Stimulated activated CD8-positive, alpha-beta memory T cell treated with anti-CD3 and anti-CD28 coated beads, Interleukin-4, amount 100 ng/mL, for 48 hours (primary cell): ENCODE results near the gene ASH1L.

Experiments
- DNase-seq: peaks from one replicate; pipeline ENCODE4 v3.0.0-alpha.2; 2020

Gene ASH1L

GRCh38 chr1:155324717-155325602 is 237.6 kb downstream of the ASH1L start:
- peak; percentile 47 for DNase-seq

- peak; percentile 95 for DNase-seq
Measured at GRCh38 chr1:155324037-155324716, 238.4 kb downstream of the ASH1L start.

- peak; percentile 90 for DNase-seq
Measured at GRCh38 chr1:155323729-155324036, 238.9 kb downstream of the ASH1L start.

GRCh38 chr1:155322953-155323728 is 239.5 kb downstream of the ASH1L start:
- peak; percentile 93 for DNase-seq

GRCh38 chr1:155322571-155322952 is 240.0 kb downstream of the ASH1L start:
- DNase-seq = peak; percentile 47

- DNase-seq = no peak
Measured at GRCh38 chr1:155321639-155322503, 240.7 kb downstream of the ASH1L start.

GRCh38 chr1:155320661-155321617 is 241.7 kb downstream of the ASH1L start, which contains the start of gene RUSC1:
TSS of gene RUSC1 (plus strand) at chr1:155320894. CDS start at chr1:155321774, 880 bp downstream.
- peak; percentile 87 for DNase-seq

- no peak for DNase-seq
Measured at GRCh38 chr1:155320252-155320651, 242.4 kb downstream of the ASH1L start.

- no peak for DNase-seq
Measured at GRCh38 chr1:155319536-155319935, 243.1 kb downstream of the ASH1L start.

GRCh38 chr1:155318082-155318481 is 244.5 kb downstream of the ASH1L start:
- no peak for DNase-seq

GRCh38 chr1:155316922-155317321 is 245.7 kb downstream of the ASH1L start:
- DNase-seq = no peak

- DNase-seq = no peak
Measured at GRCh38 chr1:155313261-155313660, 249.3 kb downstream of the ASH1L start.

GRCh38 chr1:155309423-155310021 is 253.1 kb downstream of the ASH1L start:
- DNase-seq = no peak

GRCh38 chr1:155308493-155309422 is 253.8 kb downstream of the ASH1L start, which contains the start of gene FDPS:
TSS of gene FDPS (plus strand) at chr1:155308866. CDS start at chr1:155309790, 924 bp downstream.
- DNase-seq = peak; percentile 96

GRCh38 chr1:155307247-155307740 is 255.3 kb downstream of the ASH1L start:
- no peak for DNase-seq

- no peak for DNase-seq
Measured at GRCh38 chr1:155305881-155306391, 256.7 kb downstream of the ASH1L start.

- no peak for DNase-seq
Measured at GRCh38 chr1:155304558-155305063, 258.0 kb downstream of the ASH1L start.

- DNase-seq = no peak
Measured at GRCh38 chr1:155301342-155301841, 261.2 kb downstream of the ASH1L start, which contains the start of gene PKLR. TSS of gene PKLR (minus strand) at chr1:155301438. CDS start at chr1:155301395, 43 bp downstream.
